ENCODE results near the gene MAP3K4. TPM values are rescaled to one million over a fixed set of nuclear protein-coding genes. Genes with fewer than 3 reads are reported as not detected.

MAP3K4 gene
- total RNA-seq, 1 donor from 2014 or later = 47.7 TPM

- Histone ChIP-seq H3K9me3 (no peaks in the 10 kb centered on the region), H3K27me3 (no peaks in the 10 kb centered on the region), H3K27ac (no peak overlapping the region), H3K36me3 (peaks cover 39% of the 10 kb centered on the region), H3K4me3 (no peak overlapping the region), H3K4me1 (no peaks in the 10 kb centered on the region)
- ATAC-seq = no peak
- no peak for DNase-seq
- TF ChIP-seq CTCF (IDR thresholded peaks at IDR 0.05) = no peak
- intact Hi-C loops (cut with DNase I) = no loop called here
Measured at GRCh38 chr6:161035981-161036263, 44.4 kb downstream of the MAP3K4 start.

GRCh38 chr6:161037873-161038228, 46.3 kb downstream of the MAP3K4 start:
- Histone ChIP-seq H3K27me3 (no peaks in the 10 kb centered on the region), H3K27ac (no peak overlapping the region), H3K9me3 (no peaks in the 10 kb centered on the region), H3K4me1 (no peaks in the 10 kb centered on the region), H3K36me3 (peaks cover 39% of the 10 kb centered on the region), H3K4me3 (no peak overlapping the region)
- intact Hi-C loops (cut with DNase I) = no loop called here
- TF ChIP-seq CTCF (IDR thresholded peaks at IDR 0.05) = no peak
- DNase-seq = no peak
- ATAC-seq = no peak

- DNase-seq (no peak), ATAC-seq (peak; percentile 39)
- no peak overlapping the region for H3K27ac ChIP-seq
- TF ChIP-seq CTCF (IDR thresholded peaks at IDR 0.05) = no peak
- H3K9me3 ChIP-seq = no peaks in the 10 kb centered on the region
- intact Hi-C loops (cut with DNase I) = no loop called here
- H3K4me3 ChIP-seq = no peak overlapping the region
- H3K4me1 ChIP-seq = no peaks in the 10 kb centered on the region
- H3K36me3 ChIP-seq = peaks cover 39% of the 10 kb centered on the region
- H3K27me3 ChIP-seq = no peaks in the 10 kb centered on the region
Measured at GRCh38 chr6:161038229-161039031, 46.9 kb downstream of the MAP3K4 start.

GRCh38 chr6:161041274-161041673, 49.7 kb downstream of the MAP3K4 start:
- no peak for DNase-seq
- Histone ChIP-seq H3K27ac (no peak overlapping the region), H3K9me3 (no peaks in the 10 kb centered on the region), H3K4me3 (no peak overlapping the region), H3K27me3 (no peaks in the 10 kb centered on the region), H3K4me1 (no peaks in the 10 kb centered on the region), H3K36me3 (peaks cover 23% of the 10 kb centered on the region)
- intact Hi-C loops (cut with DNase I) = no loop called here
- TF ChIP-seq CTCF (IDR thresholded peaks at IDR 0.05) = no peak
- no peak for ATAC-seq

GRCh38 chr6:161044335-161044734, 52.8 kb downstream of the MAP3K4 start:
- Histone ChIP-seq H3K36me3 (peaks cover 16% of the 10 kb centered on the region), H3K27ac (no peak overlapping the region), H3K4me3 (no peak overlapping the region), H3K4me1 (no peaks in the 10 kb centered on the region), H3K27me3 (no peaks in the 10 kb centered on the region), H3K9me3 (no peaks in the 10 kb centered on the region)
- no peak for DNase-seq
- ATAC-seq = no peak
- intact Hi-C loops (cut with DNase I) = no loop called here
- TF ChIP-seq CTCF (IDR thresholded peaks at IDR 0.05) = no peak

- TF ChIP-seq CTCF (IDR thresholded peaks at IDR 0.05) = no peak
- H3K4me1 ChIP-seq = no peaks in the 10 kb centered on the region
- intact Hi-C loops (cut with DNase I) = no loop called here
- no peaks in the 10 kb centered on the region for H3K27me3 ChIP-seq
- H3K36me3 ChIP-seq = peaks cover 9% of the 10 kb centered on the region
- no peak for DNase-seq
- ATAC-seq = no peak
- no peak overlapping the region for H3K4me3 ChIP-seq
- H3K9me3 ChIP-seq = no peaks in the 10 kb centered on the region
- no peak overlapping the region for H3K27ac ChIP-seq
Measured at GRCh38 chr6:161048641-161049040, 57.1 kb downstream of the MAP3K4 start.

Data from upper lobe of right lung (tissue), 1 donor.